ENCODE measurements around the gene PDHX.

PDHX gene

DNA sequence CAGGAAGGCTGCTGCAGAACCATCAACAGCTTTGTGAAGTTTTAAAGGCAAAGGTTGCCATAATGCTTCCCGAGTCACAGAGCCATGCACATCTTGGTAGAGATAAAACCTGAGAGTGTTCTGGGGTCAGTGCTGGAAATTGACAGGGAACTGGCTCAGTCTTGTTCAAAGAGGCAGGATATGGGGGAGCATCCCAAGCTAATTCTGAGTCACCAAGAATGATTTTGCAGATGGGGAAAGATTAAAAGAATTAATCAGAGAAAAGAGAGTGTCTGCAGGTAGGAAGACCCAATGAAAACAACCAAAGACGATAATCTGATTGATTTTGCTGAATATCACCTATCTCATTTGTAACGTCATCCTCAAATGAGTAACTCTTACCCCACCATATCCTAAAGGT is 122.7 kb downstream of the PDHX start:
- TF ChIP-seq CTCF (IDR thresholded peaks at IDR 0.05; ENCODE audit: control insufficient read depth, insufficient read depth, low read depth, low read length, missing control alignments): no peak
- no peak overlapping the region for H3K4me3 ChIP-seq (ENCODE audit: control insufficient read depth, low read depth, low read length)
- no peak for DNase-seq (ENCODE audit: low read depth)

DNA sequence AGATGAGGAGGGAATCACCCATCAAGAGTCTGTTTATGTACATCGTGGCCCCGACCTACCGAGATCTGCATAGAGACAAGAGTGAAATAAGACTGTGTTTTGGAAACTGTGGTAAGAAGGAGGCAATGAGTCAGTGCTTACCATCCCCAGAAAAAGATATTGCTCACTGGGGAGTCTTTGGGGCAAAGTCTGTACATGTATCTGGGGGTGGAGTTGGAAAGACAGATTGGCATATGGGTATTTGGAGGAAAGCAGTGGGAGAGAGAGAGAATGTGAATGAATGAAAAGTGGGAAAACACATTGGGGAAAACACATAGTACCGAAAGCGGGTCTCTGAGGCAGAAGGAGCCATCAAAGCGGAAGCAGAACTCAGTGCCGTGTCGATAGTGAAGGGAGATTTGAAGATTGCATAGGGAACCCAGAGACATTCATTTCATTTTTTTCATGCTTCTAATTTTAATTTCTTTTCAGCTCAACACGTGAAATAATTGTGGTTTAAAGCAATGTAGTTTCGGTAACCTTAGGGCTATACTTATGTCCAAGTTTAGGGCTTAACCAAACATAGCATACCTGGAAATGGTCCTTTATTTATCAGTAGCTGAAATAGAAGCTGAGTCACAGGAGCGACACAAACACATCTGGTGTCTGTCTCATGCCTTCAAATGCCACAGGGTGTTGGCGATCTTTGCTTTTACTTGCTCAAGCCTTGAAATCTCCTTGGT is 124.0 kb downstream of the PDHX start:
- no peak for TF ChIP-seq CTCF (IDR thresholded peaks at IDR 0.05; ENCODE audit: control insufficient read depth, insufficient read depth, low read depth, low read length, missing control alignments)
- DNase-seq (ENCODE audit: low read depth): no peak
- no peak overlapping the region for H3K4me3 ChIP-seq (ENCODE audit: control insufficient read depth, low read depth, low read length)

DNA sequence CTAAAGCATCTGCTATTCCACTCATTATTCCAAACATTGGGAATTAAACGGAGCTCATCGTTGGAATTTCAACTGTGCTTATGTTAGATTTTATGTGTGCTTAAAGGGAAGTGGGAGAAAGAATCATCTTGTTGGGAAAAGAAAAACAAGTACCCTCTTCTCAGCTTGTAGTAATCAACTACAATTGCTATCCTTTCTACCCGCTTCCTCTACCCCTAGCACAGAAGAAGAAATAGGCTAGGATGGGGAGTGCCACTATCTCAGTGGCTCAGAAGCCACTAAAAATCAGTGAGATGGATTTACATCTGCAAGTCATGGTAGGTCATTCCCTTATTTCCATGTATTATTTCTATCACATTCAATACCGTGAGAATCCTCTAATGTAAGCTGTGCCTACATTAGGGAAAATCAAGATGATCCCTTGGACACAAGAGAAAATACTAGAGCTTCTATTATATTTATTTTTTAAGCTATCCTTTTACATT is 124.7 kb downstream of the PDHX start:
- TF ChIP-seq CTCF (IDR thresholded peaks at IDR 0.05; ENCODE audit: control insufficient read depth, insufficient read depth, low read depth, low read length, missing control alignments): no peak
- DNase-seq (ENCODE audit: low read depth): no peak
- H3K4me3 ChIP-seq (ENCODE audit: control insufficient read depth, low read depth, low read length): no peak overlapping the region

GRCh38 chr11:35042224-35042623 is 125.8 kb downstream of the PDHX start:
- no peak overlapping the region for H3K4me3 ChIP-seq (ENCODE audit: control insufficient read depth, low read depth, low read length)
- no peak for TF ChIP-seq CTCF (IDR thresholded peaks at IDR 0.05; ENCODE audit: control insufficient read depth, insufficient read depth, low read depth, low read length, missing control alignments)
- no peak for DNase-seq (ENCODE audit: low read depth)

GRCh38 chr11:35042913-35043312 is 126.5 kb downstream of the PDHX start:
- no peak for DNase-seq (ENCODE audit: low read depth)
- H3K4me3 ChIP-seq (ENCODE audit: control insufficient read depth, low read depth, low read length): no peak overlapping the region
- no peak for TF ChIP-seq CTCF (IDR thresholded peaks at IDR 0.05; ENCODE audit: control insufficient read depth, insufficient read depth, low read depth, low read length, missing control alignments)

DNA sequence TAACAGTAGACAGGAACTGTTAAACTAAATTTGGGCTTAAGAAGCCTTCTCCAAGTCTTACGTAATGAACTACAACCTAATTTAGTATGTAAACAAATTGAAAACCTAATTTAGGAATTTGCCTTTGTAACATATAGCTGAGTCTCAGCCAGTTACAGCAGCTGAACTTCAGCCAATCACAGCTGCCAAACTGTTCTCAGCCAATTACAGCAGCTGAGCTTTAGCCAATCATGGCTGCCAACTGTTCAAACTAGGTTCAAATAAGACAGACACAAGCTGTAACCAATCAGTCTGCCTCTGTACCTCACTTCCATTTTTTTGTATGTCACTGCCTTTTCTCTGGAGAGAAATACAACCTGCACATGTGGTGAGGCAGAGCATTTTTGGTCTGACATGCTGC is 127.5 kb downstream of the PDHX start:
- H3K4me3 ChIP-seq (ENCODE audit: control insufficient read depth, low read depth, low read length): no peak overlapping the region
- no peak for DNase-seq (ENCODE audit: low read depth)
- no peak for TF ChIP-seq CTCF (IDR thresholded peaks at IDR 0.05; ENCODE audit: control insufficient read depth, insufficient read depth, low read depth, low read length, missing control alignments)

Measured in AG09309 (cell line).